ENCODE results near the gene ZNF205.

Gene ZNF205

DNA sequence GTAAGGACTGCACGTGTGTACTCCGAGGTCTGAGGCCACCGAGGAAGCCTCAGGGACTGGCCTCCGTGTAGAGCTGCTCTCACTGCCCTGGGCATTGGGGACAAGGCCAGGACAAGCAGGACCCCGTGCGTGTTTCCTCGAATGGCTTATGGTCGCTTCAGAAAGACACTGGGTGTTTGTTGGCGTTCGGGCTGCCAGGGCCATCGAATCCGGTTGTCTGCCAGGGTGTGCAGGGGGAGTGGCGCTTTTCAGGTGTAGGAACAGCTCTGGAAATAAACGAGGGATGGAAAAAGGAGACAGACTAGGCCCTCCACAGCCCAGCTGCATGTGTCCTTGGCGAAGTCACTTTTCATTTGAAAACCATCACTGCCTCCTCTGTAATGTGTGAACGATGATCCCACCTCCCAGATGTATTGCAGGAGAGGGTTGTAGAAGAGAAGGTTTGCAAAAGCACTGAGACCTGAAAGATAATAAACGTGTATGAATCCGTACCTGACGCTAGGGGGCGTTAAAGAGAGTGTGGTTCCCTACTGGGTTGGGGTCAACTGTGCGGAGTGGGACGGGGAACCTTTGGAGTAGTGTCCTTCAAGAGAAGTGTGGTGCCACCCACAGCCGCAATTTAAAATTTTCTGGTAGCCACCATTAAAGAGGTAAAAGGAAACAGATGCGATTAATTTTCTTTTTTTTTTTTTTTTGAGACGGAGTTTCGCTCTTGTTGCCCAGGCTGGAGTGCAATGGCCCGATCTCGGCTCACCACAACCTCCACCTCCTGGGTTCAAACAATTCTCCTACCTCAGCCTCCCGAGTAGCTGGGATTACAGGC is 11.2 kb upstream of the ZNF205 start:
- in situ Hi-C loops (cut with MboI; ENCODE audit: low sequenced_read_pairs), result no loop called here

DNA sequence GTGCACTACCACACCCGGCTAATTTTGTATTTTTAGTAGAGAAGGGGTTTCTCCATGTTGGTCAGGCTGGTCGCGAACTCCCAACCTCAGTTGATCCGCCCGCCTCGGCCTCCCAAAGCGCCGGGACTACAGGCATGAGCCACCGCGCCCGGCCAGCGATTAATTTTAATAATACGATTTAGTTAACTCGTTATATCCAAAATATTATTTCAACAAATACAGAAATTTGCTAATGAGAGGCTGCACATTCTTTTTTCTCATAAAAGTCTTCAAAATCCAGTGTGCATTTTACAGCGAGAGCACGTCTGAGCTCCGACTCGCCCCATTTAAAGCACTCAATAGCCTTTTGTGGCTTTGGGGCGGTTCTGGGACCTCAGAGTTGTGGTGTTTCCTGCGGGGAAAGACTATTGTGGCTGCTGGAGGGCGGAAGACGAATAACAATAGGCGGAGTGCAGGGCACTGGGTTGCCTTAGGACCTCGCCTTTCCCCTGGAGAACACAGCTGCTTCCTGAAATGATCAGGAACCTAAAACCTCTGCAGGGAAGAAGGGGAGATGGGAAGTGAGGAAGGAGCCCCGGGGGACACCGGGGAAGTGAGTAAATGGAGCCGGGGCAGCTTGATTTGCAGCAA is 10.4 kb upstream of the ZNF205 start:
- in situ Hi-C loops (cut with MboI; ENCODE audit: low sequenced_read_pairs), result no loop called here

- in situ Hi-C loops (cut with MboI; ENCODE audit: low sequenced_read_pairs), result no loop called here
These were observed 6.0 kb upstream of the ZNF205 start for GRCh38 chr16:3106205-3106928.

GRCh38 chr16:3112881-3113574 is 642 bp downstream of the ZNF205 start:
- in situ Hi-C loops (cut with MboI; ENCODE audit: low sequenced_read_pairs), result no loop called here

DNA sequence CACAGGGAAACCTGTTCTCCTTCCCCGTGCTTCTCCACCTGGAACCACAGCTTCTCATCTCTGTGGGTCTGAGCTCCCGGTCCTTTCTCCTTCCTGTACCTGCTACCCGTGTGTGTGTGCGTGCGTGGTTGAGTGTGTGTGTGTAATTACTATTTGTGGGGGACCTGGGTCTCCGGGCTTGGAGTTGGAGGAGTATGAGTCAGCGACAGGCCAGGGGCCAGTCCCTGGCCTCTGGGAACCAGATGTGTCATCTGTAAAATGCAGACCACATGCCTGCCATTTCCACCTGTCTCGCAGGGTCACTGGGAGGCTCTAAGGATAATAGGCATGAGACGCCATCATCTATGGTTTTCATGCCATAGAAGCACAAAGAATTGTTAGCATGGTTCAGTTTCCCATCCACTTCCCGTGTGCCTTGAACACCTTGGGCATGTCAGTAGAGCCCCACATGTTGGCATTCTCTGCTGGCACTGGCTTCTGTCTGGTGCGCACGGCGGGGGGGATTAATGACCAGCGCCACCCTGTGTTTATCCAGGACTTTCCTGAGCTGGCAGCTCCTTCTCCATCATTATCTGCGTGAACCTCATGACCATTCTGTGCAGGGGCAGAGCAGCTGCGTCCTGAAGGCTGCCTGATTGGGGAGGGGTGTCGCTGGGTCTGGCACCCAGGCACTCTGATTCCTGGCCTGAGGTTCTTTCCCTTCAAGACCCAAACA is 1.5 kb downstream of the ZNF205 start:
- in situ Hi-C loops (cut with MboI; ENCODE audit: low sequenced_read_pairs), result no loop called here

DNA sequence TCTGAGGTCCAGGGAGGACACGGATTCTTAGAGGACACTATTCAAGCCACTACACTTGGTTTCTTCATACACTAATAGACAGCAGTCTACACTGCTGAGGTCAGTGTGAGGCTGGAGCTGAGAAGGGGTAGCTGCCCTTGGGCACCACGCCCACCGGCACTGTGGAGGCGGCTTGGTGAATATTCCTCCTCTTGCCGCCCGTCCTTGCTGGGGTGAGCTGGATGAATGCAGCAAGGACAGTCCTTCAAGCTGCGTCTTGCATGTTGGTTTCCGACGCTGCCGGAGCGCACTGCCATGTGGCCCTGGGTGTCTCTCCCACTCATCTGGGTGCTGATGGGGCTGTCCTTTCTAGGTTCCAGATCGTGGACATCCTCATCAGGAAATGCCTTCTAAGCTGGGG is 2.6 kb downstream of the ZNF205 start:
- in situ Hi-C loops (cut with MboI; ENCODE audit: low sequenced_read_pairs), result no loop called here

DNA sequence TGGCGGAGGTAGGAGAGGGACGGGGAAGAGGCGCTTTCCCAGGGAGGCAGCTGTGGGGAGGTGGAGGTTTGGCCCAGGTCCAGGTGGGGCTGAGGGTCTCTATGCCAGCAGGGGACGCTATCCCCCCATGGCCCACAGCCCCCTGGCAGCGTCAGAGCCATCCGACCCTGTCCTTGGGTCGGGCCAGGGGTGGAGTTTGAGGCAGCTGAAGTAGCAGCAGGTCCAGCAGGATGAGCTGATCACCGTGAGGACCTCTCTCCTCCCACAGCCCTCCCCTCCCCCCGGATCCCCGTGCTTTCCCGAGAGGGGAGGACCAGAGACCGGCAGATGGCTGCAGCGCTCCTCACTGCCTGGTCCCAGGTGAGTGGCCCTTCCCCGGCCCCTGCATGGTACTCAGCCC is 3.2 kb downstream of the ZNF205 start:
- in situ Hi-C loops (cut with MboI; ENCODE audit: low sequenced_read_pairs), result no loop called here

DNA sequence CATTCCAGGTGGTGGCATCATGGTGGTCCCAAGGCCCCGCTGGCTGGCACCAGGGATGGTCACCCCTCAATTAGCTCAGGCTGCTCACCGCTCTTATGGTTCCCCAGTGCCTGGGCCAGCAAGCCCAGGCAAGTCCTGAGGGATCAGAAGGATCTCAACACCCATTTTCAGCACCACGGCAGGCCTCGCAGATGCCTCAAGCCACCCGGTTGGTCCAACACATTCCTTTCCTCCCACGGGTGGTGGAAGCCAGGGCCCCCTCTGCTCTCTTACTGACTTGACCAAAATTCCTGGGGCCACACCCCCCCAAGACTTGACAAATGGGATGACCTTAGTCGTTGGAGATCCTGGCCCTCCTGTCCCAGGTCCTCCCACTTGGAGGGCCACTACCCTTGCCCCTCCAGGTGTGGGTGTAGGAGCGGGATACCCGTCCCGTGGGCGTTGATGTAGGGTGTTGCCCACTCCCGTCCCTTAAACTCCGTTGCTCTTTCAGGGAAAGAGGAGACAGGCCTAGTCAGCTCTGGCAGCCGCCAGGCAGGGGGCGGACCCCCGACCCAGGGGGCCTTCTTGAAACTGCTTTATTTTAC is 5.9 kb downstream of the ZNF205 start:
- in situ Hi-C loops (cut with MboI; ENCODE audit: low sequenced_read_pairs), result no loop called here

DNA sequence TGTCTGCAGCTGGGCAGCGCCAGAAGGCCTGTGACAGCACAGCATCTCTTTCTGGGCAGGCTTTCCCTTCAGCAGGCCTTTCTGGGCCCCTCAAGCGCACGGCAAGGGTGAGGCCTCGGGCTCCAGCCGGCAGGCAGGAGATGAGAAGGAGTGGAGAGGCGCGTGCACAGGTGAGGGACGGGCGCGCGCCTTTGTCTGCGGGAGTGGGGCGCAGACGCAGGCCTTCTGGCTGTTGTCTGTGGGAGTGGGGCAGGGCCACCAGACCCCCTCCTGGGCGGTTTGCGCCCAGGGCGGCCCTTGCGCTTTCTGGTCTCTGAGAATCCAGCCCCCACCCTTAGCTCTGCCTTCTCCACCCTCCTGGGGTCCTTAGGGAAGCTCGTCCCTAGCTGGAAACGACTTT is 6.5 kb downstream of the ZNF205 start:
- in situ Hi-C loops (cut with MboI; ENCODE audit: low sequenced_read_pairs), result no loop called here

DNA sequence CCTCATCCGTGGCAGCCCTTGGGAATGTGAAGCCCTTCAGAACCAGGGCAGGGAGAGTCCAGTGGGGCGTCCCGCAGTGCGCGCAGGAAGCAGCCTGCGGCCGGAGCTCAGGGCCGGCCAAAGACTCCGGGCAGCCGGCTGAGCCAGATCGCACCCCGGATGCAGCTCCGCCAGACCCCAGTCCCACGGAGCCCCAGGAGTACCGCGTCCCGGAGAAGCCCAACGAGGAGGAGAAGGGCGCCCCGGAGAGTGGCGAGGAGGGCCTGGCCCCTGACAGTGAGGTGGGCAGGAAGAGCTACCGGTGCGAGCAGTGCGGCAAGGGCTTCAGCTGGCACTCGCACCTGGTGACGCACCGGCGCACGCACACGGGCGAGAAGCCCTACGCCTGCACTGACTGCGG is 6.9 kb downstream of the ZNF205 start:
- in situ Hi-C loops (cut with MboI; ENCODE audit: low sequenced_read_pairs), result no loop called here

GRCh38 chr16:3119701-3120408 is 7.5 kb downstream of the ZNF205 start:
- in situ Hi-C loops (cut with MboI; ENCODE audit: low sequenced_read_pairs), result no loop called here

GRCh38 chr16:3120435-3120834 is 8.0 kb downstream of the ZNF205 start:
- in situ Hi-C loops (cut with MboI; ENCODE audit: low sequenced_read_pairs), result no loop called here

DNA sequence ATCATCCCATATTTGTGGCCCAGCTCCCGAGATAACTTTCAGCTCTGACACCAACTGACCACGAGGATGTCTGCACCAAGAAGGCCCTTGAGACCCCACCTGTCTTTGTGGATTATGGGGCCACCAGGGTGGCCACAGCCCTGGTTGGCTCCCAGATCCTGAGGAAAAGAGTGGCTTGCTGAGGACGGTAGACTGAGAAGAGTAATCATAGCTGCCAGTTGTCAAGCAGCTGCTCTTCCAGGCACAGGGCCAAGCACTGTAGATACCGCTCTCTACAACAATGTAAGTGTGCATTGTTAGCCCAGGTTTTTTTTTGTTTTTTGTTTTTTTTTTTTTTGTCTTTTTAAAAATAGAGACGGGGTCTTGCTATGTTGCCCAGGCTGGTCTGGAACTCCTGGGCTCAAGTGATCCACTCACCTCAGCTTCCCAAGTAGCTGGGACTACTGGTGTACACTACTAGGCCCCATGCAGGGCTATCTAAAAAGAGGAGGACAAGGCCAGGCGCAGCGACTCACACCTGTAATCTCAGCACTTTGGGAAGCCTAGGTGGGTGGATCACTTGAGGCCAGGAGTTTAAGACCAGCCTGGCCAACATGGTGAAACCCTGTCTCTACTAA is 9.6 kb downstream of the ZNF205 start:
- in situ Hi-C loops (cut with MboI; ENCODE audit: low sequenced_read_pairs), result no loop called here

GRCh38 chr16:3122926-3123570 is 10.7 kb downstream of the ZNF205 start:
- in situ Hi-C loops (cut with MboI; ENCODE audit: low sequenced_read_pairs), result no loop called here

GRCh38 chr16:3123986-3124886 is 11.8 kb downstream of the ZNF205 start:
- in situ Hi-C loops (cut with MboI; ENCODE audit: low sequenced_read_pairs), result no loop called here

GRCh38 chr16:3127745-3128144 is 15.4 kb downstream of the ZNF205 start:
- in situ Hi-C loops (cut with MboI; ENCODE audit: low sequenced_read_pairs), result no loop called here

Data from HL-60/S4 treated with retinoic acid at 250 ng/mL for 4 days and 3 days (cell line).